ENCODE data around the gene P2RY14. TPM values are rescaled to one million over a fixed set of nuclear protein-coding genes. Genes with fewer than 3 reads are reported as not detected.
"Not testable (repeated sequence)": the region's sequence is repeated elsewhere in the genome, so short reads cannot be mapped to it uniquely, and the experiment has no call there.

Gene P2RY14
- total RNA-seq, 1 donor from 2014 or later = 2.9 TPM

GRCh38 chr3:151178208-151178845 lies 100.0 kb downstream of the P2RY14 start:
- DNase-seq = no peak

GRCh38 chr3:151175952-151176351 lies 102.4 kb downstream of the P2RY14 start:
- no peak for DNase-seq

GRCh38 chr3:151174351-151174750 lies 104.0 kb downstream of the P2RY14 start:
- DNase-seq = no peak

- DNase-seq = peak; percentile 9
These were observed 107.1 kb downstream of the P2RY14 start for GRCh38 chr3:151171145-151171757.

- not testable (repeated sequence) for DNase-seq
These were observed 108.2 kb downstream of the P2RY14 start for GRCh38 chr3:151169948-151170679.

- DNase-seq = no peak
These were observed 108.9 kb downstream of the P2RY14 start for GRCh38 chr3:151169262-151169947.

- DNase-seq = peak; percentile 70
These were observed 109.9 kb downstream of the P2RY14 start for GRCh38 chr3:151168269-151169094.

GRCh38 chr3:151166161-151166560 lies 112.2 kb downstream of the P2RY14 start:
- no peak for DNase-seq

GRCh38 chr3:151165226-151165625 lies 113.1 kb downstream of the P2RY14 start:
- no peak for DNase-seq

Small RNAs within 50 kb of the gene (small RNA-seq; reads per million reads assigned to genes)
- gene RNA5SP145 (ENCODE audit: low replicate concordance) = 0.24 reads per million, percentile 40 among the genes with 10 or more reads in this experiment

Other genes starting within 250 kb of the P2RY14 start
- gene MED12L, start 192.9 kb downstream of the P2RY14 start, total RNA-seq = 8.5 TPM
- gene GPR171, start 75.3 kb downstream of the P2RY14 start, total RNA-seq = not detected
- 2.3 TPM for gene GPR87, start 38.3 kb upstream of the P2RY14 start, total RNA-seq
- gene P2RY13, start 51.0 kb upstream of the P2RY14 start, total RNA-seq = 1.2 TPM
- 0.21 TPM for gene P2RY12, start 106.2 kb upstream of the P2RY14 start, total RNA-seq
- 15.3 TPM for gene IGSF10, start 182.5 kb upstream of the P2RY14 start, total RNA-seq